ENCODE measurements around the gene ZNF668.

DNA sequence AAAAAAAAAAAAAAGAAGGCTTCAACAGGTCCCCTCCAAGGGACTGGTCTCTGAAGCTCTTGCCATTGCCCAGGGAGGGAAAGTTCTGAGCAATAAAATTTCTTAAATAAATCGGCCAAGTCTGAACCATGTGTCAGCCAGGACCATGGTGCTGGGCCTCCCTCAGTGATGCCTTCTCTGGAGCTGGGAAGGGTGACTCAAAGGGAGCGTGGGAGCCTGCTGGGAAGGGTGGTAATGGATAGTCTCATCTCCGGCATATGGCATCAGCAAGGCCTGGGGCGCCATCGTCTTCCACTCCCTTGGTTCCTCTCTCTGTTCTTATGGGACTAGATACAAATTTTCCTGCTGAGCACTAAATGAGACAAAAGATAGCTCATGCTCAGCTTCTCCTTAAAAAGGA is 18.3 kb upstream of the ZNF668 start:
- TF ChIP-seq MAX (IDR thresholded peaks at IDR 0.05) (no peak), CTCF (IDR thresholded peaks at IDR 0.05; ENCODE audit: low read depth, low read length, missing input control) (no peak), JUND (IDR thresholded peaks at IDR 0.05) (no peak)

Data from liver (tissue), 3 donors.